Occipital lobe (tissue), 2 donors: ENCODE results near the gene CLK3. TPM values are rescaled to one million over a fixed set of nuclear protein-coding genes. Genes with fewer than 3 reads are reported as not detected.
"Not testable (repeated sequence)": the region's sequence is repeated elsewhere in the genome, so short reads cannot be mapped to it uniquely, and the experiment has no call there.

Experiments
- DNase-seq: peaks from one replicate; lab custom pipeline; 2025; lab: John Stamatoyannopoulos, UW
- total RNA-seq: library from RNA; depleted of rRNA; stranded (reverse); fragments of >200 nt; gene quantifications from one replicate; pipeline ENCODE4 v1.2.3, GENCODE V29; 2014

Gene CLK3
- total RNA-seq, 1 donor from 2014 or later = 27.0 TPM

GRCh38 chr15:74642348-74642733 lies 26.7 kb downstream of the CLK3 start:
- DNase-seq = no peak

DNA sequence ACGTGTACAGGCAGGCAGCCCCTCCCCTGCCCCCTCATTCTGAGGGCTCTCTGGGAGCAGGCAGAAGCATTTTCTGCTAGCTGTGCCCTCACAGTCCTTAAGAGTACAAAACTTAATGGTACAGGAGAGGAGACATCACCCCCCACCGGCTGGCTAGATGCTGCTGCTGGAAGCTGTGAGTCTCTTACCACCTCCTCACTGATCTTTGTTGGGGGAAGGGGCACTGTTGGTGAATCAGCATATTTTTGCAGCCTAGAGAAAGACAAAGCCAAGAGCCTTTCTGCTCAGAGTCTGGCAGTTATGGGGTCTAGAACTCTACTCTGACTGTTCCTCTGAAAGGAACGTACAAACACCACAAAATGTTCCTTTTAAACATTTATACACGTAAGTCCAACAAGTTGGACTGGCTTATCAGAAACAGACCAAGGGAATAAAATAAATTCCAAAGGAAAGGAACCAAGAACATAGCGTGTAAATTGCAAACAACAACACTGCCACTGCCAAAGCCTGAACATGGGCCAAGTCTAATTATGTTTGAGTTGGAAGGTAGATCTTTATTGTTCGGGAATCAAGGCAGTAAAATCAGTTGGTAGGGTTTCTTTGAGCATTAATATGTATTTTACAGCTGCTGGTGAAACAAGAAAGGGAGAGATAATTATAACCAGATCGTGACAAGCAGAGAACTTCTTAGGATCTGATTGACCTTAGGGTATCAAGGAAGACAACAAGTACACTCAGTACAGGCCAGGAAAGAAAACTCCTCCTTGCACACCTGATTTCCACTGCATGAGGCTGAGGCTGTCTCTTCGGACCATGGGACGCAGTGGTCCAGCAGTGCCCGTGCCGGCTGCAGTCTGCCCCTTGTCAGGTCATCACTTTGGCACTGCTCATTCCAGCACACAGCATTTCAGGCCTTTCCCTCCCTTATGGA lies 27.4 kb downstream of the CLK3 start:
- no peak for DNase-seq

DNA sequence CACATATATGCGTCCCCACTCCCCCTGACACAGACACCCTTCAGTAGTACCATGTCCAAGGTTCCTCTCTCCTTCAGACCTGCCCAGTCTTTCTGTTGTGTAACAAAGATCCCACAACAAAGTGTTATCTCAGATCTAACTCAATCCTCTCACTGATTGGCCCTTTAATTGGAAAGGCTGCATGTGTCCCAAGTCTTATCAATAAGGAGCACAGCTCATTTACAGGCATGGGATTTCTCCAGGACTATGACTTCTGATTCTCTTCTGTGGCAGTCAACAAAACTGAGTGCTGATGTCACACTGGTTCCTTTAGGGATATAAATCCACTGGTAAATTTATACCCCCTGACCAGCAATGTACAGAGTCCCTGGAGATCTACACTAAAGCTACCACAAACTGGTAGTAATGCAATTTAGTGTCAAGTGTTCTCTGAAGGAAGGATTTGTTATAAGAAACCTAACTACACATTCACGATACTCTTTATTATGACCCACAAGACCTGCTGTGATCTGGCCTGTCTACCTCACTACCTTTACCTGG lies 28.1 kb downstream of the CLK3 start:
- no peak for DNase-seq

DNA sequence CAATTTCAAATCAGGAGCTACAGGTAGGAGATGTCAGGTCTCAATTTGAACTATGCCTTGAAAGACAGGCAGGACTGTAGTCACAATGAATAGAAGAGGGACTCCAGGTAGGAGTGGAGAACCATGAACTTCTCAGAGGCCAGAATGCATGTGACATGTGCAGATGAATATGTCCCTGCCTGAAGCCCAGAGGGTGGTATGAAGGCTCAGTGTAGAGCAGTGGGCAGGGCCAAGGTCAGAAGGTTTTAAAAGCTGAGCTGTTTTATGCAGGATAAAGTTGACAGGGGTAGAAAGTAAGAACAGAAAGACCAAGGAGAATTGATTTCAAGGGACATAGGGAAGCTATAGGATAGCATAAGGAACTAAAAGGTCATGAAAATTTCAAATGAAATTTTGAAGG lies 30.8 kb downstream of the CLK3 start:
- DNase-seq = no peak

DNA sequence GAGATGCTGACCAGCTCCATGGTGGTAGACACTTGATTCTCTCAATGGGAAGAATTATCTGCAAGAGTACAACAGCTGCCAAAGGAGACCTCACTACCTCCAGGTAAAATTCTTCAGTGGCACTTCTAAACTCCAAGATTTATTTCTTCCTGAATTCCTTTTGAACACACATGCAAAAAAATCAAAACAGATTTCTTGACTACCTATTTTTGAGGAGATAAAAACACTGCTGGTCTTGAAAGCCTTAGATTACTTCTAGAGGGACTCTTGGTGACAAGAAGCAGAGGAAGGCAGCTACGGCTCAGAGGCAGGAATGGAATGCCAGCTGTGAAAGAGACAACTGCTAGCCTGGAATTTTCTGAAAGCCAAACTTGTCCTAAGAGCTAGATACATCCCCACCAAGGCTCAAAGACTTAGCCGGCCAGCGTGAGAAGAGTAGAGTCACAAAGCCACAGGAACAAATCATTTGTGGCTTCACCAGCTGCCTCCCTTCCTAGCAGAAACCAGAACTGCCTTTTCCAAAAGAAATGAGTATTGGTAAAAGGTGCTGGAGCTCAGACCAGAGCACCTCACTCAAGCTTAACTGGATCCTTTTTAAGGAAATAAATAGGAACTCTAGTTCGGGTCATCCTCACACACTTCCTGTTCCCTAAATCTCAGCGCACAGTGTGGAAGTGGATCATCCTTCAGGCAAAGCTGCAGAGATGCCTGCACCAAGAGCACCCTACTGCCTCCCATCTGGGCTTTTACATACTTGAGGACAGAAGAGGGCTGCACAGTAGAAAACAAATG lies 32.6 kb downstream of the CLK3 start:
- no peak for DNase-seq

DNA sequence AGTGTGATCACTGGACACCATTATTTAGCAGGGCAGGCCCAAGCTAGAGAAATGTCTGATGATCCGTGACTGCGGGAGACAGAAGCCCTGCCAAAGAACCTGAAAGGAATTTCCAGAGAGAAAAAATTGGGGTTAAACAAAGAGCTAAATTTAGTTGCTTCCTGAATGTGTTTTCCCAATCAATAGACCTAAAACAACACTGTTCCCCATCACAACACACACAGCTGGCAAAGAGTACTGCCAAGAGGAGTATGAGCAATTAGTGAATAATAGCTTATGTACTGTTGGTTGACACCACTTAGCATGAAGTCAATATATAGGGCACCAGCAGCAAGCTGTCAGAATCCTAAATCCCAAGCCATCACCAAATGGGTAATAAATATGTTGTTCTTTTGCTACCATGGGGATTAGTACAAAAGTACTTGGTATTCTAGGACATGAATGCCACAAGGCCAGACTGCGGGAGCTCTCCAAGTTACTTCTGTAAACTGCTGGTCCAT lies 35.7 kb downstream of the CLK3 start:
- DNase-seq = no peak

- no peak for DNase-seq
These were observed 37.9 kb downstream of the CLK3 start for GRCh38 chr15:74653426-74654102.

DNA sequence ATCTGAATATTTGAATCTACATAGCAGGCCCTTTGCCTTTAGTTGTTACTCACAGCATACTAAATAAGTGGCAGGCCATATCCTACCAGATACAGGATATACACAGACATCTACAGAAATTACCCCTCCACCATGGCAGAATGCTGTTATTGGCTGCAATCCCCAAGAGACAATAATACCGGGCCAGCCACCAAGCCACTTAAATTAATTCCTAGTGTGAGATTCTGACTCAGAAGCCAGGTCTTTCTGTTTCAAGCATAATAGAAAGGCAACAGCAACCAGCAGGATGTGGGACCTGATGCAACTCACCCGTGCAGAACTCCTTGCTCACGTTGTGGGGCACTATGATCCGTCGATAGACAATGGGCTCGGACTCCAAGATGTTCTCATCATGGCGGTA lies 39.8 kb downstream of the CLK3 start:
- DNase-seq = no peak

- DNase-seq = no peak
These were observed 41.4 kb downstream of the CLK3 start for GRCh38 chr15:74656935-74657535.

GRCh38 chr15:74657846-74658245 lies 42.2 kb downstream of the CLK3 start:
- DNase-seq = no peak

- DNase-seq = not testable (repeated sequence)
These were observed 45.6 kb downstream of the CLK3 start for GRCh38 chr15:74661280-74661679.

DNA sequence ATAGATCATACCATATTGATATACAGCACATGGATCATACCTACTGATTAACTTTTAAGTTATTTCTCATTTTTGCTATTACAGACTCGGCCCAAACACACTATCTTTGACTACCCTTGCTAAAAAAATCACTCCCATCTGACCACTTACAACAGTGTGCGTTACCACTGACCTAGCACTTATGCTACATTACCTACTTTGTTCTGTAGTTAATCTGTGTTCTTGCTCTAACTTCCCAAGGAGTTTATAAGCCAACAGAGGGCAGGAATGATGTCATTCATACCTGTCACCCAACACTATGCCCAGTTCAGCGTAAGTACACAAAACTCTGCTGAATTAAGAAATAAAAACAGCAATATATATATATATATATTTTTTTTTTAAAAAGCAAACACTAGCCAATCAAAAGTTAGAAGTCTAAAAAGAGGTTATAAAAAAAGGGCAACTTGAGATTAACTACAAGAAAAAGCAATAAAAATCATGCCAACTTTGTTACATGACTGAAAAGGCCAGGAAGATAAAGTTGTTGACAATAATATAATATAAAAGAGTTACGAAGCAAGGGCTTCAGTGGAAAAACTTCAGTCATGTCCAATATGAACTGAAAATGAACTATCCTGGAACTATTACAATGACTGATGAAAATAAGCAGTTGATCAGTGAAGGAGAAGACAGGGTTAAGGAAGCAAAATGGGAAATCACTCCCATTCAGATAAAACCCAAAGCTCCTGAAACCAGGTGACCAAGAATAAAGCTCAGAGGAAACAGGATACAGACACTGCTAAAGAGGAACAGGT lies 46.6 kb downstream of the CLK3 start:
- DNase-seq = no peak

GRCh38 chr15:74663303-74664027 lies 47.8 kb downstream of the CLK3 start:
- DNase-seq = no peak

GRCh38 chr15:74664028-74664616 lies 48.5 kb downstream of the CLK3 start:
- DNase-seq = no peak

GRCh38 chr15:74664670-74665069 lies 49.0 kb downstream of the CLK3 start:
- no peak for DNase-seq

DNA sequence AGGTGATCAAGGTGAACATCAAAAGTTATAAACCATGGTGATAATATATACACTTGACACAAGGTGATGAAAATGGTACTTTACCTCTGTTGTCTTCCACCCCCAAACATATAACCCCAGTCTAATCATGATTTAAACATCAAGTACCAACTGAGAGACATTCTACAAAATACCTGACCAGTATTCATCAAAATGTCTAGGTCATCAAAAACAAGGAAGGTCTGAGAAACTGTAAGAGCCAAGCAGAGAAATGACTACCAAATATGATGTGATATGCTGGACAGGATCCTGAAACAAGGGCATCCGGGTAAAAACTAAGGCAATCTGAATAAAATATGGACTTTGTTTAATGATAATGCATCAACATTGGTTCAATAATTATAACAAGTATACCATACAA lies 52.3 kb downstream of the CLK3 start:
- DNase-seq = no peak

DNA sequence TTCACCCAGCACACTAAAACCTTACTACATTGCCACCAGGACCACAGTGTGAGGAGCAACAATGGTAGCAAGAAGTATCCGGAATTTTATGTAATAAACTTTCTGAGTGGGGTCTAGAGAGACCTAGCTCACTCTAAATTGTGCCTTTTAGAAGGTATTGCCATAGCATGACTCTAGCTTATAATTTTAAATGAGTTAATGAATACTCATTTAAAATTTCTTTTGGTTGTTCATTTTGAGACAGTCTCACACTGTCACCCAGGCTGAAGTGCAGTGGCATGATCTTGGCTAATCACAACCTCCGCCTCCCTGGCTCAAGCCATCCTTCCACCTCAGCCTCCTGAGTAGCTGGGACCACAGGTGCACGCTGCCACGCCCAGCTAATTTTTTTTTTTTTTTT lies 54.0 kb downstream of the CLK3 start:
- no peak for DNase-seq

DNA sequence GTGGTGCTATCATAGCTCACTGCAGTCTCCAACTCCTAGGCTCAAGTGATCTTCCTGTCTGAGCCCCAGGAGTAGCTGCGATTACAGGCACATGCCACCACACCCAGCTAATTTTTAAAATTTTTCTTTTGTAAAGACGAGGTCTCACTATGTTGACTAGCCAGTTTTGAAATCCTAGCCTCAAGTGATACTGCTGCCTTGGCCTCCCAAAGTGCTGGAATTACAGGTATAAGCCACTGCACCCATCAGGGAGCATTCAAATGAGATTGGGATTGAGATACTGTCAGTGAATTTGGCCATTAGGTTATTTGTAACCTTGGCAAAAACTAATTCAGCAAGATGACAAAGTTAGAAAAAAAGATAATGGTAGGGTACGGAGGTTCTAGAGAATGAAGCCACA lies 58.5 kb downstream of the CLK3 start:
- no peak for DNase-seq

DNA sequence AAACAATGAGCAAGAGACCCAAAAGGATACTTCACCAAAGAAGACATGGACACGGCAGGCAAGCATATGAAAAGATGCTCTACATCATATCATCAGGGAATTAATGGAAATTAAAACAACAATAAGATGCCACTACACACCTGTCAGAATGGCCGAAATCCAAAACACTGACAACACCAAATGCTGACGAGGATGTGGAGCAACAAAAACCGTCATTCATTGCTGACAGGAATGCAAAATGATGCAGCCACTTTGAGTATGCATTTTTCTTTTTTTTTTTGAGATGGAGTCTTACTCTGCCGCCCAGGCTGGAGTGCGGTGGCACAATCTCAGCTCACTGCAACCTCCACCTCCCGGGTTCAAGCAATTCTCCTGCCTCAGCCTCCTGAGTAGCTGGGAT lies 61.2 kb downstream of the CLK3 start:
- DNase-seq = no peak
